Peyer's patch (tissue), 4 donors: ENCODE measurements around the gene FUT8.

Experiments used
- CTCF ChIP-seq, 6 experiments: fragments of 450-650 bp in 4 of 6; fragments of 200-600 bp in 2 of 6; sonication (generic) in 1 of 6; IDR thresholded peaks; one replicate each; pipeline ENCODE4 v1.5.1; 2017 to 2019; ENCODE audit warnings: antibody characterized with exemption in 6 of 6, mild to moderate bottlenecking in 3 of 6, moderate library complexity in 1 of 6
- POLR2A ChIP-seq, 2 donors: fragments of 450-650 bp; IDR thresholded peaks; one replicate each; pipeline ENCODE4 v1.5.1; 2017; ENCODE audit warnings: antibody characterized with exemption in 2 of 2, mild to moderate bottlenecking in 2 of 2, moderate library complexity in 2 of 2

GRCh38 chr14:65433157-65433556, 20.6 kb downstream of the FUT8 start:
- TF ChIP-seq POLR2A (IDR thresholded peaks at IDR 0.05) (no peak), CTCF (IDR thresholded peaks at IDR 0.05) (no peak)
